ENCODE results near the gene TTC21B.

DNA sequence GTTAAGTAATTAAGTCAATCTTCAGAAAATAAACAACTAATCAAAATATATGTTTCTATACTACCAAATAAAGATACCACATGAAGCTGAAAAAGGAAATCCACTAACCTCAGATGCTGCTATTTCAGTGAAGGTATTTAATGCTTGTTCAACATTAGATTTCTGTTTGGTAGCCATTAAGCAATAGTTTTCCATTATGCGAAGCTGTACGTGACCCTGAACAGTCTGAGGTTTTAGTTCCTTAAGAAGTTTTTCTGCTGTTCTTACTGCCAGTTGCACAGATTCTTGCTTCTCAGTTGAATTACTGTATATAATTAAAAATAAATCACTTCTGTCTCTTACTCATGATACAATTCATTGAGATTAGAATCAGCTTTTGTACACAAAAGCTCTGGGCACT lies 65.4 kb downstream of the TTC21B start:
- TF ChIP-seq, protein P1, sequence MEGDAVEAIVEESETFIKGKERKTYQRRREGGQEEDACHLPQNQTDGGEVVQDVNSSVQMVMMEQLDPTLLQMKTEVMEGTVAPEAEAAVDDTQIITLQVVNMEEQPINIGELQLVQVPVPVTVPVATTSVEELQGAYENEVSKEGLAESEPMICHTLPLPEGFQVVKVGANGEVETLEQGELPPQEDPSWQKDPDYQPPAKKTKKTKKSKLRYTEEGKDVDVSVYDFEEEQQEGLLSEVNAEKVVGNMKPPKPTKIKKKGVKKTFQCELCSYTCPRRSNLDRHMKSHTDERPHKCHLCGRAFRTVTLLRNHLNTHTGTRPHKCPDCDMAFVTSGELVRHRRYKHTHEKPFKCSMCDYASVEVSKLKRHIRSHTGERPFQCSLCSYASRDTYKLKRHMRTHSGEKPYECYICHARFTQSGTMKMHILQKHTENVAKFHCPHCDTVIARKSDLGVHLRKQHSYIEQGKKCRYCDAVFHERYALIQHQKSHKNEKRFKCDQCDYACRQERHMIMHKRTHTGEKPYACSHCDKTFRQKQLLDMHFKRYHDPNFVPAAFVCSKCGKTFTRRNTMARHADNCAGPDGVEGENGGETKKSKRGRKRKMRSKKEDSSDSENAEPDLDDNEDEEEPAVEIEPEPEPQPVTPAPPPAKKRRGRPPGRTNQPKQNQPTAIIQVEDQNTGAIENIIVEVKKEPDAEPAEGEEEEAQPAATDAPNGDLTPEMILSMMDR (IDR thresholded peaks at IDR 0.05) = no peak
- no peak for TF ChIP-seq POLR2A (IDR thresholded peaks at IDR 0.05)

Measured in vagina (tissue), 2 donors.